Natural killer cell treated with Interleukin-12 subunit alpha and Interleukin-12 subunit beta and Interleukin-15 and Interleukin-18, amount 100 ng/mL, for 72 hours (primary cell): ENCODE measurements around the gene TUBGCP5. TPM values are rescaled to one million over a fixed set of nuclear protein-coding genes. Genes with fewer than 3 reads are reported as not detected.

Experiments used
- ATAC-seq, 2 donors: fragments of 150-1000 bp; cut with Tn5 transposase in 1 of 2; sonication (Bioruptor Pico), chemical (Tn5 transposase) in 1 of 2; 2 replicates each; pipeline ENCODE4 v1.10.0; 2021
- DNase-seq: peaks from one replicate; pipeline ENCODE4 v3.0.0; 2022; ENCODE audit warnings: low spot score
- H3K27ac Mint-ChIP-seq, 2 donors: 1 replicate in 1 of 2; 2 replicates in 1 of 2; pipeline ENCODE4 v1.8.0; 2022; ENCODE audit warnings: mixed read lengths in 2 of 2, mild to moderate bottlenecking in 1 of 2, moderate library complexity in 1 of 2
- H3K27me3 Mint-ChIP-seq, 2 donors: 1 replicate in 1 of 2; 2 replicates in 1 of 2; pipeline ENCODE4 v1.8.0; 2022; ENCODE audit warnings: mixed read lengths in 2 of 2
- H3K36me3 Mint-ChIP-seq: one replicate; pipeline ENCODE4 v1.8.0; 2022; ENCODE audit warnings: mixed read lengths
- H3K4me1 Mint-ChIP-seq, 2 donors: 1 replicate in 1 of 2; 2 replicates in 1 of 2; pipeline ENCODE4 v1.8.0; 2022; ENCODE audit warnings: low read depth in 2 of 2, mixed read lengths in 2 of 2, mild to moderate bottlenecking in 1 of 2
- H3K4me3 Mint-ChIP-seq: one replicate; pipeline ENCODE4 v1.8.0; 2022; ENCODE audit warnings: mixed read lengths
- H3K9me3 Mint-ChIP-seq: 2 replicates; pipeline ENCODE4 v1.8.0; 2022; ENCODE audit warnings: mixed read lengths
- total RNA-seq, 2 donors: library from RNA; stranded (reverse); gene quantifications; one replicate each; pipeline ENCODE4 v1.2.3, GENCODE V29; 2022

TUBGCP5 gene
- total RNA-seq, 2 donors from 2014 or later, result 19.4 to 28.5 TPM

DNA sequence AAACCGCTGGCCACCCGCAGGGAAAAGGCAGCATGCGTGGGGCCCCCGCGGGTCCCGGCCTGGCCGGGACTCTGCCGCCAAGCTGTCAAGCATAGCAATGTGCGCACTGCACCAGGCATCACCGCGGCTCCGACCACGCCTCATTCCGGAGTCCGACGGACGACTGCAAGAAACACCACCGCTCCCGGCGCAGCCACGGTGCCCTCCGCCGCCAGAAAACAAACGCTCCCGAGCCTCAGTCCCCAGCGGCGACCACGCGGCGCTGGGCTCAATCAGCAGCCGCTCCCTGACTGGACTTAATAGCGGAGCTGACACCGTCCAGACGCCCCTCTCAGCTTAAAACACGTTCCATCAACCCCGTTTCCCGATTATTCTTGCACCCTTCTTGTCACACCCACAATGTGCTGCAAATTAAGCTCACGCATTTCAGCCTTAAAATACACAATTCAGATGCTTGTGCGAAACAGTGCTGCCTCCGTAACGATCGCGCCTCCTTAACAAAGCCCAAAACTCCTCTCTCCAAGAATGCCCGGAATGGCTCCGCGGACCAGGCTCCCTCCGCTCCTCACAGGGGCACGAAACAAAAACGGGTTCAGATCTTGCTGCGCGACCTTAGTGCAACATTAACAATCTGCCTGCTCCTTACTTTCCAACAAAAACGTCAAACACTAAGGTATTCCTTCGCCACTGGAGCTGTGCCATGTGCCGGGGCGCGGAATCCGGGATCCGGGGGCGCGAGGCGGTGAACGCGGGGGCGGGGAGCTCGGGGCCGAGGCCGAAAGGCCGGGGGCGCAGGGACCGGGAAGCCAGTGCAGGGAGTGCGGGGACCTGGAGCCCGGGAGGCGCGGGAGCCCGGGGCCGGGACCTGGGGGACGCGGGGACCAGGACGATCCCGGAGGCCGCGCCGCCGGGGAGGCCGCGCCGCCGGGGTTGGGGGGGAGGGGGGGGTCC, 59.9 kb downstream of the TUBGCP5 start:
- DNase-seq (no peak), ATAC-seq (peak; percentile 59 to 70)
- Mint-ChIP-seq H3K36me3 (no peaks in the 10 kb centered on the region), H3K27ac (peak overlapping the region in 1 of 2 donors; percentile 7), H3K27me3 (peaks cover 10 to 17% of the 10 kb centered on the region in 2 donors), H3K9me3 (no peaks in the 10 kb centered on the region), H3K4me1 (peaks cover 14 to 15% of the 10 kb centered on the region in 2 donors), H3K4me3 (peak overlapping the region; percentile 87)

GRCh38 chr15:22978691-22979237, 60.6 kb downstream of the TUBGCP5 start:
- DNase-seq, result no peak
- Mint-ChIP-seq H3K27ac (no peak overlapping the region), H3K36me3 (no peaks in the 10 kb centered on the region)

GRCh38 chr15:22974745-22975144, 64.6 kb downstream of the TUBGCP5 start:
- ATAC-seq (no peak), DNase-seq (no peak)
- Mint-ChIP-seq H3K36me3 (no peaks in the 10 kb centered on the region), H3K4me3 (no peak overlapping the region), H3K27ac (no peak overlapping the region), H3K27me3 (peaks cover 13 to 15% of the 10 kb centered on the region in 2 donors), H3K4me1 (peaks cover 14 to 18% of the 10 kb centered on the region in 2 donors), H3K9me3 (no peaks in the 10 kb centered on the region)

More at GRCh38 chr15:22978691-22979237, 60.6 kb downstream of the TUBGCP5 start:
- Mint-ChIP-seq H3K4me1 (peaks cover 14 to 15% of the 10 kb centered on the region in 2 donors), H3K4me3 (peak overlapping the region; percentile 87), H3K27me3 (peaks cover 10 to 17% of the 10 kb centered on the region in 2 donors), H3K9me3 (no peaks in the 10 kb centered on the region)
- ATAC-seq, result peak; percentile 39 to 46

- Mint-ChIP-seq H3K27ac (no peak overlapping the region), H3K4me3 (no peak overlapping the region), H3K36me3 (peaks cover 5% of the 10 kb centered on the region), H3K4me1 (peaks cover 6 to 11% of the 10 kb centered on the region in 2 donors), H3K27me3 (peaks cover 7 to 8% of the 10 kb centered on the region in 2 donors), H3K9me3 (no peaks in the 10 kb centered on the region)
- DNase-seq (no peak), ATAC-seq (no peak)
These were observed 65.4 kb downstream of the TUBGCP5 start for GRCh38 chr15:22973987-22974386.

DNA sequence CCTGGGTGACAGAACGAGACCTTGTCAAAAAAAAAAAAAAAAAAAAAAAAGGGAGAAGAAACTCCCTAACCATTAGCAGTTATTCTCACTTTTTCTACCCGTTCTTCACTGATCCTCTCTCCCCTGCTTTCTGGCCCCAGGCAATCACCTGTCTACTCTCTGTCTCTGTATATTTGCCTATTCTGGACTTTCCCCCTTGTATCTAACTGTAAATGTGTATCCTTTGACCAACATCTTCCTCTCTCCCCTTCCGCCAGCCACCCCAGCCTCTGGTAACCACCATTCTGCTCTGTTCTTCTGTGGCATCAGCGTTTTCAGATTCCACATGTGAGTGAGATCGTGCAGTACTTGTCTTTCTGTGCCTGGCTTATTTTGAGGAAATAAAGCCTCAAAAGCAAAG, 66.1 kb downstream of the TUBGCP5 start:
- H3K36me3 Mint-ChIP-seq, result peaks cover 5% of the 10 kb centered on the region
- DNase-seq (no peak), ATAC-seq (no peak)
- peaks cover under 1 to 6% of the 10 kb centered on the region in 2 donors for H3K27me3 Mint-ChIP-seq
- H3K4me3 Mint-ChIP-seq, result no peak overlapping the region
- H3K27ac Mint-ChIP-seq, result no peak overlapping the region
- H3K9me3 Mint-ChIP-seq, result no peaks in the 10 kb centered on the region
- peaks cover 0 to 11% of the 10 kb centered on the region in 2 donors for H3K4me1 Mint-ChIP-seq

DNA sequence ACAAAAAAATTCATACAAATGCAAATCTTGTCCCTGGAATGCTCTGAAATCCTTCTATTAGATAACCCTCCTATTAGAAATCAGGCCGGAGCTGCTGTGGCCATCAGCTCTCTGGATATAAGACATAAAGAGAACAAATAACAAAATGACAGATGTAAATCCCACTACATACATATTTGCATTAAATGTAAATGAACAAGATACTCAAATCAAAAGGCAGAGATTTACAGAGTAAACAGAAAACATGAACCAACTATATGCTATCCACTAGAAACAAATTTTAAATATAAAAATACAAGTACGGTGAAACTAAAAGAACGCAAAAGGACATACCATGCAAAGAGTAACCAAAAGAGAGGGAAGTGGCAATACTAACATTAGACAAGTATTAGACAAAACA, 69.9 kb downstream of the TUBGCP5 start:
- H3K4me3 Mint-ChIP-seq, result no peak overlapping the region
- ATAC-seq (no peak), DNase-seq (no peak)
- peaks cover 5% of the 10 kb centered on the region for H3K36me3 Mint-ChIP-seq
- no peak overlapping the region for H3K27ac Mint-ChIP-seq
- H3K9me3 Mint-ChIP-seq, result no peaks in the 10 kb centered on the region
- peaks cover 0 to 4% of the 10 kb centered on the region in 2 donors for H3K27me3 Mint-ChIP-seq
- peaks cover 0 to 8% of the 10 kb centered on the region in 2 donors for H3K4me1 Mint-ChIP-seq

- Mint-ChIP-seq H3K9me3 (no peaks in the 10 kb centered on the region), H3K27me3 (peaks cover 0 to 2% of the 10 kb centered on the region in 2 donors), H3K4me1 (peaks cover 0 to 6% of the 10 kb centered on the region in 2 donors), H3K36me3 (peaks cover 5% of the 10 kb centered on the region), H3K4me3 (no peak overlapping the region), H3K27ac (no peak overlapping the region)
- ATAC-seq (no peak), DNase-seq (no peak)
These were observed 71.0 kb downstream of the TUBGCP5 start for GRCh38 chr15:22968366-22968765.

DNA sequence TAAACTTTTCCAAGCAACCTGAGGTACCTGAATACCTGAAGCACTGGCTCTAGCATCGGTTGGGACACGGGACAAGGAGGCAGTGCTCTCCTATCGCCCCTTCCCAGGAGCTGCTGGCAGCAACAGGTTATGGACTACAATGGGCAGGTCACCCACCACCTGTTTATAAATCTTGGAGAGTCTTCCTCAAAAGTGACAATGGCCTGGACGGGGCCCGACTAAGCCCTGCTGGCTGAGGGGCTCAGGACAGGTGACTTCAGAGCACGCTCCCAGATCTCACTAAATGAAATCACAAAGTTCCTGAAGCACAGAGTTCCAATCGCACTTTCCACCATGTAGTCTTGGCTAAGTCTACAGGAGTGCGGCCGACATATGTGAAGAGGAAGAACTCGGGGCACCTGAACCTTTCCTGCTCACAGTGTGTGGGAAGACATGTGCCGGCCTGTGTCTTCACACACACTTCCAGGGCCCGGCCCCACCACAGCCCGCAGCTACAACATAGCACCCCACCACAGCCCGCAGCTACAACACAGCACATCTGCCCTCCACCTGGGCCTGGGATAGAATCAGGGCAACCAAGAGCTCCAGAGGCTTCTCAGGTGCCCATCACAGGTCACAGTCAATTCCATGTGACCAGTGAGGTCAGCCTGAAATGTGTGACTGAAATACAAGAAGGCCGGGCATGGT, 72.1 kb downstream of the TUBGCP5 start:
- Mint-ChIP-seq H3K36me3 (peaks cover 5% of the 10 kb centered on the region), H3K27ac (no peak overlapping the region), H3K27me3 (no peaks in the 10 kb centered on the region), H3K9me3 (no peaks in the 10 kb centered on the region), H3K4me1 (peaks cover 0 to 3% of the 10 kb centered on the region in 2 donors), H3K4me3 (no peak overlapping the region)
- DNase-seq (no peak), ATAC-seq (peak in 1 of 2 donors; percentile 28)

DNA sequence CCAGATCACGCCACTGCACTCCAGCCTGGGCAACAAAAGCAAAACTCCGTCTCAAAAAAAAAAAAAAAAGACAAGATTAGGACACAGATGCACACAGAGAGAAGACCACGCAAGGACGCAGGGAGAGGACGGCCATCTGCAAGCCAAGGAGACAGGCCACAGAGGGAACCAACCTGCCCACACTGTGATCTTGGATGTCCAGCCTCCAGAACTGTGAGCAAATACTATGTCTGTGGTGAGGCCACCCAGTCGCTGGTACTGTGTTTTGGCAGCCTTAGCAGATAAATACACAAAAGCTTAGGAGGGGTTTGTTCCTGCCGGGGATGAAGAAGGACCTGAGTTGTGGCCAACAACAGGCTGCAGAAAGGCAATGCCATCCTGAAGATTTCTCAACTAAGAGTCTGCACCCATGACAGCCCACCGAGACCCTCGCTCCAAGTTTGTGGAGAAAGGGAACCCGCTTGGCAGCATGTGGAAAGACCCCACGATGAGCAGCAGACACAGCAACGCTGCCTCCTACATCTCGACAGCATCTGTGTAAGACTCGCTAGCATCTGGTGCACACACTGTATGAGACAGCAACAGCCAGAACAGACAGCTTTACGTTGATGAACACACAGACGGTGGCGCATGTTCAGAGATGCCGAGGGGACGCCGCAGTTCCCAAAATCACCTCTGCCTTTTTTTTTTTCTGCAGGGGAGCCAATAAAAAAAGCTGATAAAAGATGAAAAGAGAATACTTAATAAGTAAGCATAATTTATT, 72.9 kb downstream of the TUBGCP5 start:
- Mint-ChIP-seq H3K9me3 (no peaks in the 10 kb centered on the region), H3K4me3 (no peak overlapping the region), H3K4me1 (peaks cover 0 to 3% of the 10 kb centered on the region in 2 donors), H3K27ac (no peak overlapping the region), H3K27me3 (no peaks in the 10 kb centered on the region), H3K36me3 (peaks cover 5% of the 10 kb centered on the region)
- DNase-seq, result no peak
- ATAC-seq, result no peak

- no peaks in the 10 kb centered on the region for H3K36me3 Mint-ChIP-seq
- DNase-seq (no peak), ATAC-seq (no peak)
- no peaks in the 10 kb centered on the region for H3K27me3 Mint-ChIP-seq
- no peak overlapping the region for H3K27ac Mint-ChIP-seq
- H3K9me3 Mint-ChIP-seq, result no peaks in the 10 kb centered on the region
- peaks cover 0 to 4% of the 10 kb centered on the region in 2 donors for H3K4me1 Mint-ChIP-seq
- no peak overlapping the region for H3K4me3 Mint-ChIP-seq
These were observed 75.7 kb downstream of the TUBGCP5 start for GRCh38 chr15:22963641-22964040.

DNA sequence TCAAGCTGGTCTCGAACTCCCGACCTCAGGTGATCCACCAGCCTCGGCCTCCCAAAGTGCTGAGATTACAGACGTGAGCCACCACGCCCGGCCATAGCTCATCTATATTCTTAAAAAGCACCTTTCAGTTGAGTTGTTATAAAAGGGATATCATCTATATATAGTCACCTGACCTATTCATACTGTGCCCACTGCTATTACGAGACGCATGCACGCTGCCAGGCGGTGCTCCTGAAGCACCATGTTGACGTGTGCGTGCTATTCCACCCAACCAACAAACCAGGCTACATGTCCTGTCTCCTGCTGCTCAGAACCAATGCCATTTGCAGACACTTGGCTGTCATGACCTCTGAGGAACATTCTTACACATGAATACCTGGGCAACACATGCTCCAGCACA, 76.8 kb downstream of the TUBGCP5 start:
- Mint-ChIP-seq H3K9me3 (no peaks in the 10 kb centered on the region), H3K4me3 (no peak overlapping the region), H3K27me3 (no peaks in the 10 kb centered on the region), H3K27ac (no peak overlapping the region), H3K4me1 (peaks cover 0 to 4% of the 10 kb centered on the region in 2 donors), H3K36me3 (no peaks in the 10 kb centered on the region)
- ATAC-seq (no peak), DNase-seq (no peak)

DNA sequence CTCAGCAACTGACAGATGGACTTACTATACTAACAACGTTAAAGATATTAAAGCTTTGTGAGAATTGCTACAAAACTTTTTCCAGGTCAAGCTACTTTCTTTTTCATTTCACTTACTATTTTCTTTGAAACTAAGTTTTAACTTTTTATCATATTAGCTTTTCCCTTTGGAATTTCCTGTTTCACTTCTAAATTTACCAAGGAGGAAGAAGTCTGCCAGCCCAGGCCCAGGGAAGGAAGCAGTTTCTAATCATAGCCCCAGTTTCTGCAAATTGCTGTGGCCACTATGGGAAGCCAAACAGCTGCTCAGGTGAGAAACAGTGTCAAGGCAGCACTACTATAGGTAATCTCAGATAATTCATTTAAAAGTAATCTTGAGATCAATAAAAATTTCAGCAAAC, 77.6 kb downstream of the TUBGCP5 start:
- peaks cover 0 to 4% of the 10 kb centered on the region in 2 donors for H3K4me1 Mint-ChIP-seq
- H3K4me3 Mint-ChIP-seq, result no peak overlapping the region
- ATAC-seq (no peak), DNase-seq (no peak)
- H3K9me3 Mint-ChIP-seq, result no peaks in the 10 kb centered on the region
- no peak overlapping the region for H3K27ac Mint-ChIP-seq
- no peaks in the 10 kb centered on the region for H3K36me3 Mint-ChIP-seq
- no peaks in the 10 kb centered on the region for H3K27me3 Mint-ChIP-seq

DNA sequence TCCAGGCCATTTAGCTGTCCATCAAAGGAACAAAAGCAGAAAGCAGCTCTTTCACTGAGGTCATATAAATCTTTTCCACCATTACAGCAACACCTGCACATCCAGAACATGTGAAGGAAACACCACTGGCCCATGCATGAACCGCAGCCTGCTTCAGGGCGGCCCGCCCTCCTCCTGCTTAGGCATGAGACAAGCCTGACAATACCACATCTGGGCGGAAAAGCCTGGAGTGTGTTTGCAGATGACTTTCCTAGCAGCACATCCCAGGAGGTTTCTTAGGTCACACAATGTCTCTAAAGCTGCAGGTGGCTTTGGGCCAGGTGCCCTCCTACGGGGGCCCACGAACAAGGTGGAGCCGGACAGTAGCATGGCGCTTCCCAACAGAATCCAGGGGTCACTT, 78.8 kb downstream of the TUBGCP5 start:
- Mint-ChIP-seq H3K9me3 (no peaks in the 10 kb centered on the region), H3K4me3 (no peak overlapping the region), H3K36me3 (no peaks in the 10 kb centered on the region), H3K4me1 (peaks cover 0 to 4% of the 10 kb centered on the region in 2 donors), H3K27ac (no peak overlapping the region), H3K27me3 (no peaks in the 10 kb centered on the region)
- DNase-seq, result no peak
- ATAC-seq, result no peak
